HepG2 (cell line): ENCODE data around the gene SULT6B1. TPM values are rescaled to one million over a fixed set of nuclear protein-coding genes. Genes with fewer than 3 reads are reported as not detected.

ENCODE experiments used
- NR1H2 ChIP-seq: sonication (generic); formaldehyde crosslinking; IDR thresholded peaks from 2 replicates; pipeline ENCODE4 v1.8.1; 2022; ENCODE audit warnings: low read depth, missing genetic modification reagents, borderline replicate concordance
- SAP130 ChIP-seq: IDR thresholded peaks from 2 replicates; pipeline ENCODE4 v1.6.1; 2016; ENCODE audit warnings: low read depth
- ZNF577 ChIP-seq: sonication (generic); formaldehyde crosslinking; IDR thresholded peaks from 2 replicates; pipeline ENCODE4 v1.4.0; 2020; ENCODE audit warnings: mild to moderate bottlenecking, low read depth, missing genetic modification reagents, borderline replicate concordance
- ZNF766 ChIP-seq: sonication (generic); formaldehyde crosslinking; IDR thresholded peaks from 2 replicates; pipeline ENCODE4 v1.5.0; 2020; ENCODE audit warnings: missing genetic modification reagents, borderline replicate concordance
- ZNF816 ChIP-seq: sonication (generic); formaldehyde crosslinking; IDR thresholded peaks from 2 replicates; pipeline ENCODE4 v1.8.0; 2022; ENCODE audit warnings: missing genetic modification reagents, mild to moderate bottlenecking, borderline replicate concordance
- polyA plus RNA-seq, 8 experiments: library from polyadenylated mRNA; depleted of rRNA in 3 of 8; stranded (reverse) in 7 of 8; unstranded in 1 of 8; fragments of >200 nt; fragmentation: Illumina TruSeq in 4 of 8; extraction: Trizol in 4 of 8; gene quantifications; 2 replicates each; pipeline versions ENCODE4 v1.2.1 to v1.2.3, GENCODE V29; 2011 to 2016; ENCODE audit warnings: low read depth in 4 of 8, missing spikeins in 1 of 8, mixed read lengths in 1 of 8; ENCODE audit not compliant: insufficient read depth in 1 of 8
- total RNA-seq, 5 experiments: library from RNA; depleted of rRNA; stranded (reverse); fragments of >200 nt; fragmentation: Illumina TruSeq; extraction: Trizol; gene quantifications; 2 replicates each; pipeline ENCODE4 v1.2.3, GENCODE V29; 2016; ENCODE audit warnings: low read depth in 1 of 5
- TF ChIP-seq, protein P1 (sequence below): sonication (generic); formaldehyde crosslinking; IDR thresholded peaks from 2 replicates; pipeline ENCODE4 v1.4.0; 2020; ENCODE audit warnings: missing genetic modification reagents, borderline replicate concordance
- TF ChIP-seq, protein P2 (sequence below): sonication (generic); formaldehyde crosslinking; IDR thresholded peaks from 2 replicates; pipeline ENCODE4 v1.4.0; 2020; ENCODE audit warnings: mild to moderate bottlenecking, missing genetic modification reagents, borderline replicate concordance
- TF ChIP-seq, protein P3 (sequence below): sonication (generic); formaldehyde crosslinking; IDR thresholded peaks from 2 replicates; pipeline ENCODE4 v1.4.0; 2020; ENCODE audit warnings: missing genetic modification reagents
- TF ChIP-seq, protein P4 (sequence below): sonication (generic); formaldehyde crosslinking; IDR thresholded peaks from 2 replicates; pipeline ENCODE4 v1.4.0; 2020; ENCODE audit warnings: mild to moderate bottlenecking, missing genetic modification reagents
- TF ChIP-seq, protein P5 (sequence below): sonication (generic); formaldehyde crosslinking; IDR thresholded peaks from 2 replicates; pipeline ENCODE4 v1.4.0; 2020; ENCODE audit warnings: low read depth, mild to moderate bottlenecking, missing genetic modification reagents

Gene SULT6B1
- total and polyA plus RNA-seq, 2 of the 13 experiments (the other 11 are each of a cell fraction or from before 2014, with no cell fraction given): not detected

DNA sequence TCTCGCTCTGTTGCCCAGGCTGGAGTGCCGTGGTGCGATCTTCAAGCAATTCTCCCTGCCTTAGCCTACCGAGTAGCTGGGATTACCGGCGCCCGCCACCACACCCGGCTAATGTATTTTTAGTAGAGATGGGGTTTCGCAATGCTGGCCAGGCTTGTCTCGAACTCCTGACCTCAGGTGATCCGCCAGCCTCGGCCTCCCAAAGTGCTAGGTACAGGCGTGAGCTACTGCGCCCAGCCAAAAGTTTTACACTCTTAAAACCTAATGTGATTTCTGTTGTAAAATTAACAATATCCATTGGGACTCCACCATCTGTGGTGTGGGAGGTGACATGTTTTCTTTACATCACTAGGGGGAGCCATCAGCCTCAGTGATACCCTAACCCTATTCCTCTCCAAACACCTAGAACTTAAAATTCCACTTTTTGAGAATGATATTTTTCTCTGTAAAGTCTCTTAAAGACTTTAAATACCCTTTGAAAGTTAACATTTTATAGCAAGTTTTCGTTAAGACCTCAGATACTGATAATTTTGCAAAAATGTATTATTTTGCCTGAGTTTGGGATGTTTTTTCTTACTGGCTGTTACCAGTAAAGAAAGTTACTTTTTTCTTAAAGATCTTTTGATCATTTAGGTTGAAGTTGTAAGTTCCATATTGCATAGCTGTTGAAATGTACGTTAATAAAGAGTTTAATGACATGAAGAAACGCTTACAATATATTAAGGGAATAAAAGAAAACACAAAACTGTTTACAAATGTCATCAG is 20.1 kb downstream of the SULT6B1 start (continued):
- TF ChIP-seq, protein P1, sequence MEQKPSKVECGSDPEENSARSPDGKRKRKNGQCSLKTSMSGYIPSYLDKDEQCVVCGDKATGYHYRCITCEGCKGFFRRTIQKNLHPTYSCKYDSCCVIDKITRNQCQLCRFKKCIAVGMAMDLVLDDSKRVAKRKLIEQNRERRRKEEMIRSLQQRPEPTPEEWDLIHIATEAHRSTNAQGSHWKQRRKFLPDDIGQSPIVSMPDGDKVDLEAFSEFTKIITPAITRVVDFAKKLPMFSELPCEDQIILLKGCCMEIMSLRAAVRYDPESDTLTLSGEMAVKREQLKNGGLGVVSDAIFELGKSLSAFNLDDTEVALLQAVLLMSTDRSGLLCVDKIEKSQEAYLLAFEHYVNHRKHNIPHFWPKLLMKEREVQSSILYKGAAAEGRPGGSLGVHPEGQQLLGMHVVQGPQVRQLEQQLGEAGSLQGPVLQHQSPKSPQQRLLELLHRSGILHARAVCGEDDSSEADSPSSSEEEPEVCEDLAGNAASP (CRISPR knock-in tag): 0 out of 2 replicates have a peak, but pooled peaks have one; percentile 25
- TF ChIP-seq, protein P2, sequence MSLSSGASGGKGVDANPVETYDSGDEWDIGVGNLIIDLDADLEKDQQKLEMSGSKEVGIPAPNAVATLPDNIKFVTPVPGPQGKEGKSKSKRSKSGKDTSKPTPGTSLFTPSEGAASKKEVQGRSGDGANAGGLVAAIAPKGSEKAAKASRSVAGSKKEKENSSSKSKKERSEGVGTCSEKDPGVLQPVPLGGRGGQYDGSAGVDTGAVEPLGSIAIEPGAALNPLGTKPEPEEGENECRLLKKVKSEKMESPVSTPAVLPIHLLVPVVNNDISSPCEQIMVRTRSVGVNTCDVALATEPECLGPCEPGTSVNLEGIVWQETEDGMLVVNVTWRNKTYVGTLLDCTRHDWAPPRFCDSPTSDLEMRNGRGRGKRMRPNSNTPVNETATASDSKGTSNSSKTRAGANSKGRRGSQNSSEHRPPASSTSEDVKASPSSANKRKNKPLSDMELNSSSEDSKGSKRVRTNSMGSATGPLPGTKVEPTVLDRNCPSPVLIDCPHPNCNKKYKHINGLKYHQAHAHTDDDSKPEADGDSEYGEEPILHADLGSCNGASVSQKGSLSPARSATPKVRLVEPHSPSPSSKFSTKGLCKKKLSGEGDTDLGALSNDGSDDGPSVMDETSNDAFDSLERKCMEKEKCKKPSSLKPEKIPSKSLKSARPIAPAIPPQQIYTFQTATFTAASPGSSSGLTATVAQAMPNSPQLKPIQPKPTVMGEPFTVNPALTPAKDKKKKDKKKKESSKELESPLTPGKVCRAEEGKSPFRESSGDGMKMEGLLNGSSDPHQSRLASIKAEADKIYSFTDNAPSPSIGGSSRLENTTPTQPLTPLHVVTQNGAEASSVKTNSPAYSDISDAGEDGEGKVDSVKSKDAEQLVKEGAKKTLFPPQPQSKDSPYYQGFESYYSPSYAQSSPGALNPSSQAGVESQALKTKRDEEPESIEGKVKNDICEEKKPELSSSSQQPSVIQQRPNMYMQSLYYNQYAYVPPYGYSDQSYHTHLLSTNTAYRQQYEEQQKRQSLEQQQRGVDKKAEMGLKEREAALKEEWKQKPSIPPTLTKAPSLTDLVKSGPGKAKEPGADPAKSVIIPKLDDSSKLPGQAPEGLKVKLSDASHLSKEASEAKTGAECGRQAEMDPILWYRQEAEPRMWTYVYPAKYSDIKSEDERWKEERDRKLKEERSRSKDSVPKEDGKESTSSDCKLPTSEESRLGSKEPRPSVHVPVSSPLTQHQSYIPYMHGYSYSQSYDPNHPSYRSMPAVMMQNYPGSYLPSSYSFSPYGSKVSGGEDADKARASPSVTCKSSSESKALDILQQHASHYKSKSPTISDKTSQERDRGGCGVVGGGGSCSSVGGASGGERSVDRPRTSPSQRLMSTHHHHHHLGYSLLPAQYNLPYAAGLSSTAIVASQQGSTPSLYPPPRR (CRISPR knock-in tag): no peak
- TF ChIP-seq, protein P3, sequence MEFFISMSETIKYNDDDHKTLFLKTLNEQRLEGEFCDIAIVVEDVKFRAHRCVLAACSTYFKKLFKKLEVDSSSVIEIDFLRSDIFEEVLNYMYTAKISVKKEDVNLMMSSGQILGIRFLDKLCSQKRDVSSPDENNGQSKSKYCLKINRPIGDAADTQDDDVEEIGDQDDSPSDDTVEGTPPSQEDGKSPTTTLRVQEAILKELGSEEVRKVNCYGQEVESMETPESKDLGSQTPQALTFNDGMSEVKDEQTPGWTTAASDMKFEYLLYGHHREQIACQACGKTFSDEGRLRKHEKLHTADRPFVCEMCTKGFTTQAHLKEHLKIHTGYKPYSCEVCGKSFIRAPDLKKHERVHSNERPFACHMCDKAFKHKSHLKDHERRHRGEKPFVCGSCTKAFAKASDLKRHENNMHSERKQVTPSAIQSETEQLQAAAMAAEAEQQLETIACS (CRISPR knock-in tag): no peak
- TF ChIP-seq NR1H2 (no peak), ZNF577 (no peak), ZNF816 (no peak), SAP130 (CRISPR knock-in tag) (peak; percentile 27; the same call in 1 of the 2 replicates), ZNF766 (CRISPR knock-in tag) (no peak)
- TF ChIP-seq, protein P4, sequence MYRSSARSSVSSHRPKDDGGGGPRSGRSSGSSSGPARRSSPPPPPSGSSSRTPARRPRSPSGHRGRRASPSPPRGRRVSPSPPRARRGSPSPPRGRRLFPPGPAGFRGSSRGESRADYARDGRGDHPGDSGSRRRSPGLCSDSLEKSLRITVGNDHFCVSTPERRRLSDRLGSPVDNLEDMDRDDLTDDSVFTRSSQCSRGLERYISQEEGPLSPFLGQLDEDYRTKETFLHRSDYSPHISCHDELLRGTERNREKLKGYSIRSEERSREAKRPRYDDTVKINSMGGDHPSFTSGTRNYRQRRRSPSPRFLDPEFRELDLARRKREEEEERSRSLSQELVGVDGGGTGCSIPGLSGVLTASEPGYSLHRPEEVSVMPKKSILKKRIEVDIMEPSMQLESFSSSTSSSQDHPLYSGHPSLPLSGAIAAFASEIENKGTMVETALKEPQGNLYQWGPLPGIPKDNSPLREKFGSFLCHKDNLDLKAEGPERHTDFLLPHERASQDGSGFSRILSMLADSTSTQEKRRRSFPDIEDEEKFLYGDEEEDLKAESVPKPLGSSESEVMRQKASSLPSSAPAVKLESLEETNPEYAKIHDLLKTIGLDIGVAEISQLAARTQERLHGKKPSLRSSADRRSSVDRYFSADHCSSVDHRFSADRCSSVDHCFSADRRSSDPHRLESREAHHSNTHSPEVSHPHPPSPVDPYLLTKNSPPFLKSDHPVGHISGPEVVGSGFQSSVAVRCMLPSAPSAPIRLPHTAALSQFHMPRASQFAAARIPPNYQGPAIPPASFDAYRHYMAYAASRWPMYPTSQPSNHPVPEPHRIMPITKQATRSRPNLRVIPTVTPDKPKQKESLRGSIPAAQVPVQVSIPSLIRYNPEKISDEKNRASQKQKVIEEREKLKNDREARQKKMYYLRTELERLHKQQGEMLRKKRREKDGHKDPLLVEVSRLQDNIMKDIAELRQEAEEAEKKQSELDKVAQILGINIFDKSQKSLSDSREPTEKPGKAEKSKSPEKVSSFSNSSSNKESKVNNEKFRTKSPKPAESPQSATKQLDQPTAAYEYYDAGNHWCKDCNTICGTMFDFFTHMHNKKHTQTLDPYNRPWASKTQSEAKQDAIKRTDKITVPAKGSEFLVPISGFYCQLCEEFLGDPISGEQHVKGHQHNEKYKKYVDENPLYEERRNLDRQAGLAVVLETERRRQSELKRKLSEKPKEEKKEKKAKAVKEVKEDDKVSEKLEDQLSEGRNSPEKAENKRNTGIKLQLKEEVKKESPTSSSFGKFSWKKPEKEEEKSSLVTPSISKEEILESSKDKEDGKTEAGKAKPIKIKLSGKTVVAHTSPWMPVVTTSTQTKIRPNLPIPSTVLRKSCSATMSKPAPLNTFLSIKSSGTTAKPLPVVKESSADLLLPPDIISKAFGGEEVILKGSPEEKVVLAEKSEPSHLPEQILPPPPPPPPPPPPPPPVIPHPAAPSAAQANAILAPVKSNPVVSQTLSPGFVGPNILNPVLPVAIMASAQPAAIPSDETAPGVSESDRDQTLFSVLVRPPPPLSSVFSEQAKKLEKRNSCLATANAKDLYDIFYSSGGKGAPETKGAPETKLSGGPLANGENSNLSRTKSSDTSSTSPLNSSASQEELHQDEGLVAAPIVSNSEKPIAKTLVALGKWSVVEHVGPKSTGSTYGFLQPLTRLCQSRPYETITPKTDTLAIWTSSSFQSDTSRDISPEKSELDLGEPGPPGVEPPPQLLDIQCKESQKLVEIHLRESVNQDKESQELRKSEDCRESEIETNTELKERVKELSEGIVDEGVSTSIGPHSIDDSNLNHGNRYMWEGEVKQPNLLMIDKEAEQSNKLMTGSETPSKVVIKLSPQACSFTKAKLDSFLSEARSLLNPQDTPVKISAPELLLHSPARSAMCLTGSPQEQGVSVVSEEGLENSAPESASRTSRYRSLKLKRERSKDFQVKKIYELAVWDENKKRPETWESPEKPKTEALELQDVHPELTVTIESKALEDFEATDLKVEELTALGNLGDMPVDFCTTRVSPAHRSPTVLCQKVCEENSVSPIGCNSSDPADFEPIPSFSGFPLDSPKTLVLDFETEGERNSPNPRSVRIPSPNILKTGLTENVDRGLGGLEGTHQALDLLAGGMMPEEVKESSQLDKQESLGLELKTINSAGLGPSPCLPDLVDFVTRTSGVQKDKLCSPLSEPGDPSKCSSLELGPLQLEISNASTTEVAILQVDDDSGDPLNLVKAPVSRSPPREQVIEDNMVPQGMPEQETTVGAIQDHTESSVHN (CRISPR knock-in tag): no peak
- TF ChIP-seq, protein P5, sequence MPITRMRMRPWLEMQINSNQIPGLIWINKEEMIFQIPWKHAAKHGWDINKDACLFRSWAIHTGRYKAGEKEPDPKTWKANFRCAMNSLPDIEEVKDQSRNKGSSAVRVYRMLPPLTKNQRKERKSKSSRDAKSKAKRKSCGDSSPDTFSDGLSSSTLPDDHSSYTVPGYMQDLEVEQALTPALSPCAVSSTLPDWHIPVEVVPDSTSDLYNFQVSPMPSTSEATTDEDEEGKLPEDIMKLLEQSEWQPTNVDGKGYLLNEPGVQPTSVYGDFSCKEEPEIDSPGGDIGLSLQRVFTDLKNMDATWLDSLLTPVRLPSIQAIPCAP: no peak
